ENCODE data around the gene CYP2A13.

- TF ChIP-seq CTCF (IDR thresholded peaks at IDR 0.05; ENCODE audit: poor library complexity, severe bottlenecking) (no peak), REST (IDR thresholded peaks at IDR 0.05; ENCODE audit: borderline replicate concordance) (no peak), RAD21 (conservative IDR thresholded peaks at IDR 0.05) (no peak), POLR2AphosphoS5 (IDR thresholded peaks at IDR 0.05) (no peak), EP300 (conservative IDR thresholded peaks at IDR 0.05; ENCODE audit: poor library complexity, severe bottlenecking) (no peak), SMC3 (conservative IDR thresholded peaks at IDR 0.05; ENCODE audit: poor library complexity) (no peak), EZH2 (IDR thresholded peaks at IDR 0.05; ENCODE audit: borderline replicate concordance, insufficient read depth, low read length, poor library complexity, severe bottlenecking) (no peak), MXI1 (conservative IDR thresholded peaks at IDR 0.05; ENCODE audit: poor library complexity, severe bottlenecking) (no peak), TAF1 (IDR thresholded peaks at IDR 0.05; ENCODE audit: low read depth) (no peak)
These were observed 28.0 kb downstream of the CYP2A13 start for GRCh38 chr19:41116261-41116660.

Data from neural cell (in vitro differentiated cells).